A549 (cell line): ENCODE data around the gene BOC. TPM values are rescaled to one million over a fixed set of nuclear protein-coding genes. Genes with fewer than 3 reads are reported as not detected.

Experiments used
- ATAC-seq, 2 experiments: fragments of 200-7000 bp in 1 of 2; fragments of >200 bp in 1 of 2; cut with Nextera tagmentation in 1 of 2; cut with Tn5 transposase in 1 of 2; 3 replicates each; pipeline versions ENCODE4 v1.8.0 to v1.9.1; 2018 to 2020; ENCODE audit warnings: mild to moderate bottlenecking in 1 of 2, moderate library complexity in 1 of 2
- CTCF ChIA-PET: fragments of 300-600 bp; sonication (Branson Sonifier 250); formaldehyde crosslinking; extraction: SDS; loops from one replicate; lab custom pipeline; 2021; ENCODE audit warnings: antibody characterized with exemption, inconsistent platforms; lab: Yijun Ruan, JAX
- POLR2A ChIA-PET: fragments of 350-600 bp; formaldehyde crosslinking; extraction: SDS; loops from one replicate; lab custom pipeline; 2021; ENCODE audit warnings: antibody characterized with exemption, inconsistent platforms; lab: Yijun Ruan, JAX
- DNase-seq, 2 experiments: peaks; one replicate each; pipeline versions ENCODE4 v3.0.0 to v3.0.0-alpha.2; 2011 to 2016; ENCODE audit warnings: low read depth in 1 of 2, low spot score in 1 of 2
- FAIRE-seq: peaks from 2 replicates; lab custom pipeline; 2011; peaks lifted over from hg19 to GRCh38; lab: Jason Lieb, UNC
- H3K27ac ChIP-seq, 2 experiments: fragments of >200 bp; sonication (Bioruptor Twin); formaldehyde crosslinking; 3 replicates each; pipeline ENCODE4 v1.5.1; 2016 to 2017
- H3K4me1 ChIP-seq: fragments of >200 bp; sonication (Bioruptor Twin); formaldehyde crosslinking; 3 replicates; pipeline ENCODE4 v1.6.1; 2016
- H3K4me2 ChIP-seq: fragments of >200 bp; sonication (Bioruptor Twin); formaldehyde crosslinking; 3 replicates; pipeline ENCODE4 v1.6.1; 2016
- H3K4me3 ChIP-seq: fragments of >200 bp; sonication (Bioruptor Twin); formaldehyde crosslinking; 3 replicates; pipeline ENCODE4 v1.5.1; 2016
- H3K9me3 ChIP-seq: fragments of >200 bp; sonication (Bioruptor Twin); formaldehyde crosslinking; 3 replicates; pipeline ENCODE4 v1.6.1; 2016
- ATOH8 ChIP-seq: fragments of 250-450 bp; sonication (Bioruptor Pico); IDR thresholded peaks from 2 replicates; pipeline ENCODE4 v1.5.0; 2020; ENCODE audit warnings: low read depth, mild to moderate bottlenecking, moderate library complexity
- BCL3 ChIP-seq: fragments of >200 bp; sonication (Bioruptor Twin); formaldehyde crosslinking; IDR thresholded peaks from 3 replicates; pipeline ENCODE4 v1.6.1; 2016
- CBX2 ChIP-seq: fragments of 200-600 bp; sonication (generic); IDR thresholded peaks from 2 replicates; pipeline ENCODE4 v1.6.1; 2016; ENCODE audit warnings: low read depth, mild to moderate bottlenecking, borderline replicate concordance
- CHD2 ChIP-seq: fragments of 150-350 bp; IDR thresholded peaks from 2 replicates; pipeline ENCODE4 v1.6.1; 2014; ENCODE audit warnings: low read length; ENCODE audit not compliant: partially characterized antibody
- EHF ChIP-seq: fragments of 250-450 bp; sonication (Bioruptor Pico); IDR thresholded peaks from 2 replicates; pipeline ENCODE4 v1.5.0; 2020; ENCODE audit warnings: mild to moderate bottlenecking
- ELK1 ChIP-seq: fragments of 150-350 bp; IDR thresholded peaks from 2 replicates; pipeline ENCODE4 v1.6.1; 2014; ENCODE audit warnings: low read depth, mild to moderate bottlenecking, low read length
- ESRRA ChIP-seq: fragments of 150-350 bp; IDR thresholded peaks from 2 replicates; pipeline ENCODE4 v1.6.1; 2014; ENCODE audit warnings: mild to moderate bottlenecking, low read length, borderline replicate concordance
- FOSB ChIP-seq: fragments of 250-450 bp; sonication (Bioruptor Pico); IDR thresholded peaks from 2 replicates; pipeline ENCODE4 v1.5.0; 2020; ENCODE audit warnings: mild to moderate bottlenecking, moderate library complexity
- FOXS1 ChIP-seq: fragments of 250-450 bp; sonication (Bioruptor Pico); IDR thresholded peaks from 2 replicates; pipeline ENCODE4 v1.5.0; 2020; ENCODE audit warnings: mild to moderate bottlenecking, moderate library complexity
- GATA3 ChIP-seq: IDR thresholded peaks from 2 replicates; pipeline ENCODE4 v1.6.1; 2012; ENCODE audit warnings: borderline replicate concordance
- HDAC2 ChIP-seq: fragments of 200-600 bp; sonication (generic); IDR thresholded peaks from 2 replicates; pipeline ENCODE4 v1.6.1; 2016
- HOXA7 ChIP-seq: fragments of 250-450 bp; sonication (Bioruptor Pico); IDR thresholded peaks from 2 replicates; pipeline ENCODE4 v1.5.0; 2020; ENCODE audit warnings: mild to moderate bottlenecking, moderate library complexity
- JUN ChIP-seq, 2 experiments: fragments of >200 bp; sonication (Bioruptor Twin); formaldehyde crosslinking; IDR thresholded peaks; 2 replicates in 1 of 2; 3 replicates in 1 of 2; pipeline ENCODE4 v1.6.1; 2016 to 2017
- MAX ChIP-seq: IDR thresholded peaks from 2 replicates; pipeline ENCODE4 v1.6.1; 2012
- PBX3 ChIP-seq: IDR thresholded peaks from 2 replicates; pipeline ENCODE4 v1.6.1; 2012
- PHF8 ChIP-seq: fragments of 200-600 bp; sonication (generic); IDR thresholded peaks from 2 replicates; pipeline ENCODE4 v1.6.1; 2016; ENCODE audit warnings: low read depth, mild to moderate bottlenecking, antibody characterized with exemption, moderate library complexity, borderline replicate concordance
- POLR2AphosphoS2 ChIP-seq: conservative IDR thresholded peaks from 2 replicates; pipeline ENCODE4 v1.6.1; 2012; ENCODE audit warnings: low read length, improper control_type of control experiment, inconsistent platforms
- REST ChIP-seq: fragments of 200-600 bp; sonication (generic); IDR thresholded peaks from 2 replicates; pipeline ENCODE4 v1.6.1; 2016; ENCODE audit warnings: antibody characterized with exemption, mild to moderate bottlenecking, moderate library complexity
- RFX5 ChIP-seq: fragments of 450-650 bp; IDR thresholded peaks from 2 replicates; pipeline ENCODE4 v1.7.1; 2014; ENCODE audit warnings: antibody characterized with exemption, mild to moderate bottlenecking, moderate library complexity
- SMC3 ChIP-seq: fragments of >200 bp; sonication (Bioruptor Twin); formaldehyde crosslinking; IDR thresholded peaks from 3 replicates; pipeline ENCODE4 v1.6.1; 2018; ENCODE audit warnings: inconsistent platforms
- SREBF2 ChIP-seq: fragments of 450-650 bp; IDR thresholded peaks from 2 replicates; pipeline ENCODE4 v1.6.1; 2014; ENCODE audit warnings: mild to moderate bottlenecking, moderate library complexity
- TP53 ChIP-seq: fragments of 250-450 bp; sonication (Bioruptor Pico); IDR thresholded peaks from 2 replicates; pipeline ENCODE4 v1.5.0; 2021; ENCODE audit warnings: mild to moderate bottlenecking, moderate library complexity
- ZFP36 ChIP-seq: fragments of 450-650 bp; IDR thresholded peaks from 2 replicates; pipeline ENCODE4 v1.6.1; 2014; ENCODE audit warnings: borderline replicate concordance; ENCODE audit not compliant: partially characterized antibody
- ZNF302 ChIP-seq: fragments of 250-450 bp; sonication (Bioruptor Pico); IDR thresholded peaks from 2 replicates; pipeline ENCODE4 v1.9.0; 2021; ENCODE audit warnings: inconsistent platforms, mild to moderate bottlenecking, moderate library complexity
- WGBS: methylation state at CpG from one replicate; pipeline ENCODE4 v1.1.6; 2017; ENCODE audit errors: missing lambda C conversion rate; 5-methylcytosine and 5-hydroxymethylcytosine counted together
- polyA plus RNA-seq, 4 experiments: library from polyadenylated mRNA; depleted of rRNA in 3 of 4; stranded (reverse); fragments of >200 nt; fragmentation: RNase III in 1 of 4; extraction: RNeasy Plus Mini Kit Qiagen cat#74134 plus additional on column Dnase treatment in 1 of 4; gene quantifications; 2 replicates in 3 of 4; 3 replicates in 1 of 4; pipeline ENCODE4 v1.2.3, GENCODE V29; 2011 to 2017

Gene BOC
- polyA plus RNA-seq, 2 of the 4 experiments (the other 2 are of a cell fraction) = 4.0 TPM

- no peak for TF ChIP-seq MAX
- no peak for TF ChIP-seq HDAC2
- TF ChIP-seq, all 56 proteins: peak for 0
These were observed 85.9 kb downstream of the BOC start (continued) for GRCh38 chr3:113297287-113297686.

GRCh38 chr3:113297841-113298240 lies 86.5 kb downstream of the BOC start:
- H3K4me2 ChIP-seq = no peak overlapping the region
- WGBS = 84% methylated on average over 4 of the region's 4 CpGs
- TF ChIP-seq REST (no peak), HOXA7 (CRISPR knock-in tag) (no peak), PHF8 (no peak), ZNF302 (CRISPR knock-in tag) (no peak), CHD2 (no peak)
- TF ChIP-seq, all 56 proteins: peak for 0
- POLR2A ChIA-PET = no interaction called here
- ATAC-seq = no peak
- Histone ChIP-seq H3K27ac (no peak overlapping the region), H3K9me3 (no peaks in the 10 kb centered on the region), H3K4me3 (no peak overlapping the region), H3K4me1 (no peaks in the 10 kb centered on the region)
- FAIRE-seq = no peak
- CTCF ChIA-PET = interaction anchor here (1.1 to 3.1 kb wide), 3 partner anchors 10 to 262 kb away, joined by 3 to 25 read pairs (median 9); no protein-coding TSS in a partner anchor
- no peak for DNase-seq

- Histone ChIP-seq H3K27ac (no peak overlapping the region), H3K4me3 (no peak overlapping the region), H3K9me3 (no peaks in the 10 kb centered on the region), H3K4me1 (no peaks in the 10 kb centered on the region), H3K4me2 (no peak overlapping the region)
- ATAC-seq (no peak), FAIRE-seq (no peak), DNase-seq (no peak)
- no peak for TF ChIP-seq SREBF2
- no peak for TF ChIP-seq RFX5
- no peak for TF ChIP-seq SMC3
- no peak for TF ChIP-seq ZFP36
- no peak for TF ChIP-seq POLR2AphosphoS2
- WGBS = 62% methylated on average over 2 of the region's 2 CpGs
- CTCF ChIA-PET = interaction anchor here (1.4 kb wide), 1 partner anchor 12 kb away, joined by 5 read pairs; no protein-coding TSS in a partner anchor
- POLR2A ChIA-PET = no interaction called here
These were observed 89.2 kb downstream of the BOC start for GRCh38 chr3:113300596-113300995.

GRCh38 chr3:113304102-113304501 lies 92.7 kb downstream of the BOC start:
- no peaks in the 10 kb centered on the region for H3K9me3 ChIP-seq
- CTCF ChIA-PET = interaction anchor here (0.9 to 2.0 kb wide), 5 partner anchors 9 to 49 kb away, joined by 3 to 6 read pairs (median 4); no protein-coding TSS in a partner anchor
- no peaks in the 10 kb centered on the region for H3K4me1 ChIP-seq
- POLR2A ChIA-PET = no interaction called here
- WGBS = 93% methylated on average over 3 of the region's 3 CpGs
- no peak overlapping the region for H3K4me2 ChIP-seq
- DNase-seq = no peak
- ATAC-seq = no peak
- no peak overlapping the region for H3K4me3 ChIP-seq
- no peak overlapping the region for H3K27ac ChIP-seq
- no peak for FAIRE-seq
- TF ChIP-seq FOSB = no peak
- no peak for TF ChIP-seq CBX2
- no peak for TF ChIP-seq JUN (IDR thresholded peaks at IDR 0.05)
- TF ChIP-seq ATOH8 (CRISPR knock-in tag) = no peak
- no peak for TF ChIP-seq PBX3
- no peak for TF ChIP-seq SMC3
- no peak for TF ChIP-seq ESRRA
- no peak for TF ChIP-seq BCL3
- TF ChIP-seq FOXS1 = no peak
- TF ChIP-seq GATA3 = no peak
- TF ChIP-seq TP53 (CRISPR knock-in tag) = no peak
- no peak for TF ChIP-seq ELK1
- no peak for TF ChIP-seq EHF
